GM12875 (cell line): ENCODE measurements around the gene UBN1.

ENCODE experiments used
- H3K4me3 ChIP-seq: one replicate; pipeline ENCODE4 v1.5.1; 2011; ENCODE audit warnings: low read depth, low read length, control low read depth
- TF ChIP-seq, protein P1 (sequence below): IDR thresholded peaks from 2 replicates; pipeline ENCODE4 v1.5.1; 2011; ENCODE audit warnings: low read depth, mild to moderate bottlenecking, control low read depth, inconsistent platforms, low read length, moderate library complexity, borderline replicate concordance; ENCODE audit not compliant: insufficient read depth

The UBN1 gene

DNA sequence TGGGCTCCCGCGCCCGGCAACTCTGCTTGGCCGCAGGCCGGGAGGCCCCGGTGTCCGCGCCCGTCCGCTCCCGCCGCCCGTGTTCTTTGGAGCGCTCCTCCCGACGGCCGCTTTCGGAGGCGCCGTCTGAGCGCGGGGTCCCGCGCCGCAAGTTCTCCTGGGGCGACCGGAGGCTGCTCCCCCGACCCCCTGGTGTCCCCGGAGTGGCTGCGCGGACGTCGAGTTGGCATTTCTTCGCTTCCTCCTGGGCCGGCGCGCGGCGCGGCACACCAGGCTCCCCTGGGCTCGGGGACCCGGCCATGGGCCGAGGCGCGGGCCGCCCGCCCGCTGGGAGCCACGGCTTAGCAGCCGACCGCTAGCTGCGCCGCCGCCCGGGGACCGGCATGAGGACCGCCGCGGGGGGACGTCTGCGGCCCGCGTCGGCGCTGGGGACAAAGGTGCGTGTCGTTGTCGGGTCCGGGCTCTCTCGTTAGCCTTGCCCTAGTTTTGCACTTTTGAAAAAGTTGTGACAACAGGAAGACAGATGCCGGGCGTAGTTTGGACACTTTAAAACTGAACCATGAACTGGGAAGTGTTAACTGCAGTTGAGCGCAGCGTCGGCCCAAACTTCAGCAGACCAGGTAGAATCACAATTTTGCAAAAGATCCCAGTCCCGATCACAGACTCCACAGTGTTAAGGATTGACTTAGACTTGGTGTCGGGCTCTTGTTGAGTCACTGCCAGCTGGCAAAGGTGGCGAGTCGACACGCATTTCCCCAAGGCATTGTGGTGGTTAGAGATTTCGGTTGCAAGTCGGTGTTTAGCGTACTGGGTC is 700 bp downstream of the UBN1 start:
- TF ChIP-seq, protein P1, sequence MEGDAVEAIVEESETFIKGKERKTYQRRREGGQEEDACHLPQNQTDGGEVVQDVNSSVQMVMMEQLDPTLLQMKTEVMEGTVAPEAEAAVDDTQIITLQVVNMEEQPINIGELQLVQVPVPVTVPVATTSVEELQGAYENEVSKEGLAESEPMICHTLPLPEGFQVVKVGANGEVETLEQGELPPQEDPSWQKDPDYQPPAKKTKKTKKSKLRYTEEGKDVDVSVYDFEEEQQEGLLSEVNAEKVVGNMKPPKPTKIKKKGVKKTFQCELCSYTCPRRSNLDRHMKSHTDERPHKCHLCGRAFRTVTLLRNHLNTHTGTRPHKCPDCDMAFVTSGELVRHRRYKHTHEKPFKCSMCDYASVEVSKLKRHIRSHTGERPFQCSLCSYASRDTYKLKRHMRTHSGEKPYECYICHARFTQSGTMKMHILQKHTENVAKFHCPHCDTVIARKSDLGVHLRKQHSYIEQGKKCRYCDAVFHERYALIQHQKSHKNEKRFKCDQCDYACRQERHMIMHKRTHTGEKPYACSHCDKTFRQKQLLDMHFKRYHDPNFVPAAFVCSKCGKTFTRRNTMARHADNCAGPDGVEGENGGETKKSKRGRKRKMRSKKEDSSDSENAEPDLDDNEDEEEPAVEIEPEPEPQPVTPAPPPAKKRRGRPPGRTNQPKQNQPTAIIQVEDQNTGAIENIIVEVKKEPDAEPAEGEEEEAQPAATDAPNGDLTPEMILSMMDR: no peak
- peak overlapping the region; percentile 96 for H3K4me3 ChIP-seq

- TF ChIP-seq, protein P1: no peak
- no peak overlapping the region for H3K4me3 ChIP-seq
Measured at GRCh38 chr16:4850211-4850610, 2.9 kb downstream of the UBN1 start.

- no peak overlapping the region for H3K4me3 ChIP-seq
- TF ChIP-seq, protein P1: no peak
Measured at GRCh38 chr16:4852221-4852872, 5.1 kb downstream of the UBN1 start.

DNA sequence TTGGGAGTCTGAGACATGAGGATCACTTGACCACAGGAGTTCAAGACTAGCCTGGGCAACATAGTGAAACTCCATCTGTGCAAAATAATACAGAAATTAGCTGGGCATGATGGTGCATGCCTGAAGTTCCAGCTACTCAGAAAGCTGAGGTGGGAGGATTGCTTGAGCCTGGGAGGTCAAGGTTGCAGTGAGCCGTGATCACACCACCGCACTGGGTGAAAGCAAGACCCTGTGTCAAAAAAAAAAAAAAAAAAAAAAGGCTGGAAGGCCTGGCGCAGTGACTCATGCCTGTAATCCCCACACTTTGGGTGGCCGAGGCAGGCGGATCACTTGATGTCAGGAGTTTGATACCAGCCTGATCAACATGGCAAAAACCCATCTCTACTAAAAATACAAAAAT is 8.1 kb downstream of the UBN1 start:
- H3K4me3 ChIP-seq: no peak overlapping the region
- TF ChIP-seq, protein P1: no peak

- TF ChIP-seq, protein P1: no peak
- no peak overlapping the region for H3K4me3 ChIP-seq
Measured at GRCh38 chr16:4855804-4856203, 8.5 kb downstream of the UBN1 start.

DNA sequence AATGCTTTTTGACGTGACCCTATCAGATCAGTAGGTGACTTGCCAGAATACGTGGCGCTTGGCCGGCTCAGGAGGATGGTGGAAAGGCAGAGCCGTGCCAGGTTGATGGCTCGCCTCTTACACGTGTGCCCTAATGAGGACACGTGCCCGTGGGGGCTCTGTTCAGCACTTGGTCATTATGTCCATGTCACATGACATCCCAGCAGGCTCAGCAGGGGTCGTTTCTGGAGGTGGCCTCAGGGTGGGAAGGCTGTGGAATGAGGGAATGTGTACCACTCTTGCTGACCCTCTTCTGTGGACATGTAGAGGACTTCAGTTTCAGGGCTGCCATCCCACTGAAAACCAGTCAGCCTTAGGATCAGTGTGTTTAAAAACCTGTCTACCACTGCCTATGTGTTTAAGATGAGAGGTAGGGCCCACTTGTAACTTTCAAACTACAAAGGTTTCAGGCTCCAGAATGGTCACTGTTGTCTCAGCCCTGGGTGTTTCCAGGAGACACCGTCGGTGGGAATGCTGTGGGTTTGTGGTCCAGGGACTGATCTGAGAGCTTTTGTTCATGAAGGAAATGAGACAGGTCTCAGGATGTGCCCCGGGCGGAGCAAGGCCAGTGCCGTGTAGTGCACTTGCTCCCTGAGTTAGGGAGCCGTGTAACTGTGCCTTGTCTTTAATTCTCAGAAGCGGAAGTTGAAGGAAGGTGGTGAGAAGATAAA is 12.1 kb downstream of the UBN1 start:
- no peak overlapping the region for H3K4me3 ChIP-seq
- TF ChIP-seq, protein P1: no peak
